Fibroblast of skin of right biceps (primary cell): ENCODE measurements around the gene C1QTNF1.
"Not testable (repeated sequence)": the region's sequence is repeated elsewhere in the genome, so short reads cannot be mapped to it uniquely, and the experiment has no call there.

Experiments
- DNase-seq: peaks from one replicate; pipeline ENCODE4 v3.0.0-alpha.2; 2013

The C1QTNF1 gene

GRCh38 chr17:79006794-79007503, 17.0 kb upstream of the C1QTNF1 start:
- no peak for DNase-seq

- DNase-seq: no peak
These were observed 16.2 kb upstream of the C1QTNF1 start for GRCh38 chr17:79007504-79008381.

- no peak for DNase-seq
These were observed 15.1 kb upstream of the C1QTNF1 start for GRCh38 chr17:79008666-79009387.

- peak; percentile 87 for DNase-seq
These were observed 14.3 kb upstream of the C1QTNF1 start, which contains the start of gene CANT1 for GRCh38 chr17:79009397-79010303. CANT1 (minus strand) TSS chr17:79009764; CDS start chr17:78997622, 12,142 bp downstream.

- DNase-seq: no peak
These were observed 13.7 kb upstream of the C1QTNF1 start for GRCh38 chr17:79010304-79010646.

- peak; percentile 73 for DNase-seq
These were observed 12.4 kb upstream of the C1QTNF1 start for GRCh38 chr17:79011451-79012147.

GRCh38 chr17:79012563-79013134, 11.3 kb upstream of the C1QTNF1 start:
- no peak for DNase-seq

- DNase-seq: no peak
These were observed 9.7 kb upstream of the C1QTNF1 start for GRCh38 chr17:79014158-79014758.

- no peak for DNase-seq
These were observed 6.2 kb upstream of the C1QTNF1 start for GRCh38 chr17:79017546-79018369.

GRCh38 chr17:79018370-79018695, 5.6 kb upstream of the C1QTNF1 start:
- no peak for DNase-seq

- no peak for DNase-seq
These were observed 4.7 kb upstream of the C1QTNF1 start for GRCh38 chr17:79019261-79019631.

GRCh38 chr17:79019632-79020584, 4.1 kb upstream of the C1QTNF1 start:
- DNase-seq: peak; percentile 70

- DNase-seq: no peak
These were observed 3.2 kb upstream of the C1QTNF1 start for GRCh38 chr17:79020631-79021301.

GRCh38 chr17:79021929-79022328, 2.0 kb upstream of the C1QTNF1 start:
- DNase-seq: not testable (repeated sequence)

GRCh38 chr17:79022507-79022991, 1.4 kb upstream of the C1QTNF1 start:
- no peak for DNase-seq

GRCh38 chr17:79023180-79023705, 726 bp upstream of the C1QTNF1 start:
- no peak for DNase-seq

GRCh38 chr17:79024901-79025737, 1.1 kb downstream of the C1QTNF1 start:
- DNase-seq: no peak
